OCI-LY3 (cell line): ENCODE data around the gene CDH23.

Source experiments
- EZH2phosphoT487 ChIP-seq: fragments of 200-600 bp; shearing (Covaris generic); IDR thresholded peaks from 2 replicates; pipeline ENCODE4 v1.6.1; 2018; ENCODE audit warnings: antibody characterized with exemption, mixed run types, low read depth
- TF ChIP-seq, protein P1 (sequence below): fragments of 200-600, 300-600 bp; sonication (generic); IDR thresholded peaks from 2 replicates; pipeline ENCODE4 v1.5.1; 2014; ENCODE audit warnings: antibody characterized with exemption, low read length, low read depth

DNA sequence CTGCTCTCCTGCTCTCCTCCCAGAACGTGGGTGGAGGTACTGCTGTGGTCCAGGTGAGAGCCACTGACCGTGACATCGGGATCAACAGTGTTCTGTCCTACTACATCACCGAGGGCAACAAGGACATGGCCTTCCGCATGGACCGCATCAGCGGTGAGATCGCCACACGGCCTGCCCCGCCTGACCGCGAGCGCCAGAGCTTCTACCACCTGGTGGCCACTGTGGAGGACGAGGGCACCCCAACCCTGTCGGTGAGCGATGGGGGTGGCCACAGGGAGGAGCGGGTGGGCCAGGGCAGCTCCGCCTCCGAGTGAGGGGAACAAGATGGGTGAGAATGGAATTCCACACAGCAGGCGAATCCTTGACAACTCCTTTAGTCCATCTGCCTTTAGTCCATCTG is 345.0 kb downstream of the CDH23 start:
- TF ChIP-seq, protein P1, sequence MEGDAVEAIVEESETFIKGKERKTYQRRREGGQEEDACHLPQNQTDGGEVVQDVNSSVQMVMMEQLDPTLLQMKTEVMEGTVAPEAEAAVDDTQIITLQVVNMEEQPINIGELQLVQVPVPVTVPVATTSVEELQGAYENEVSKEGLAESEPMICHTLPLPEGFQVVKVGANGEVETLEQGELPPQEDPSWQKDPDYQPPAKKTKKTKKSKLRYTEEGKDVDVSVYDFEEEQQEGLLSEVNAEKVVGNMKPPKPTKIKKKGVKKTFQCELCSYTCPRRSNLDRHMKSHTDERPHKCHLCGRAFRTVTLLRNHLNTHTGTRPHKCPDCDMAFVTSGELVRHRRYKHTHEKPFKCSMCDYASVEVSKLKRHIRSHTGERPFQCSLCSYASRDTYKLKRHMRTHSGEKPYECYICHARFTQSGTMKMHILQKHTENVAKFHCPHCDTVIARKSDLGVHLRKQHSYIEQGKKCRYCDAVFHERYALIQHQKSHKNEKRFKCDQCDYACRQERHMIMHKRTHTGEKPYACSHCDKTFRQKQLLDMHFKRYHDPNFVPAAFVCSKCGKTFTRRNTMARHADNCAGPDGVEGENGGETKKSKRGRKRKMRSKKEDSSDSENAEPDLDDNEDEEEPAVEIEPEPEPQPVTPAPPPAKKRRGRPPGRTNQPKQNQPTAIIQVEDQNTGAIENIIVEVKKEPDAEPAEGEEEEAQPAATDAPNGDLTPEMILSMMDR = no peak
- TF ChIP-seq EZH2phosphoT487 = no peak
